Esophagus squamous epithelium (tissue), 5 donors: ENCODE data around the gene NUTF2. TPM values are rescaled to one million over a fixed set of nuclear protein-coding genes. Genes with fewer than 3 reads are reported as not detected.
A peak's percentile ranks its signal among the peaks of the same experiment; 100 is the strongest.

Experiments used
- DNase-seq: peaks from one replicate; lab custom pipeline; 2025; lab: John Stamatoyannopoulos, UW
- H3K27ac ChIP-seq, 4 donors: fragments of 200-600 bp; sonication (generic); one replicate each; pipeline ENCODE4 v1.5.1; 2016 to 2019; ENCODE audit warnings: mild to moderate bottlenecking in 1 of 4
- H3K27me3 ChIP-seq, 4 donors: fragments of 200-600 bp; sonication (generic); 1 replicate in 3 of 4; 2 replicates in 1 of 4; pipeline versions ENCODE4 v1.5.1 to v1.6.0; 2017 to 2021; ENCODE audit warnings: antibody characterized with exemption in 1 of 4
- H3K36me3 ChIP-seq, 3 donors: fragments of 200-600 bp; sonication (generic); one replicate each; pipeline ENCODE4 v1.5.1; 2016 to 2019
- H3K4me1 ChIP-seq, 3 donors: fragments of 200-600 bp; sonication (generic); one replicate each; pipeline ENCODE4 v1.5.1; 2017 to 2019
- H3K4me3 ChIP-seq, 4 donors: fragments of 200-600 bp; sonication (generic); 1 replicate in 3 of 4; 2 replicates in 1 of 4; pipeline ENCODE4 v1.5.1; 2016 to 2019; ENCODE audit warnings: mild to moderate bottlenecking in 2 of 4, moderate library complexity in 1 of 4
- H3K9me3 ChIP-seq, 3 donors: fragments of 200-600 bp; sonication (generic); one replicate each; pipeline ENCODE4 v1.5.1; 2016 to 2019
- POLR2A ChIP-seq, 4 donors: fragments of 450-650 bp; IDR thresholded peaks; one replicate each; pipeline ENCODE4 v1.6.1; 2017; ENCODE audit warnings: antibody characterized with exemption in 4 of 4, mild to moderate bottlenecking in 4 of 4, moderate library complexity in 3 of 4
- WGBS, 2 donors: methylation state at CpG; one replicate each; pipeline ENCODE4 v1.1.5; 2018; 5-methylcytosine and 5-hydroxymethylcytosine counted together
- intact Hi-C: fragments of 100-400 bp; cut with DNase I; formaldehyde crosslinking; loops from one replicate; pipeline ENCODE4 v1.15.0; 2022
- total RNA-seq, 4 donors: library from RNA; depleted of rRNA; stranded (reverse); fragments of >200 nt; gene quantifications; one replicate each; pipeline ENCODE4 v1.1.0, GENCODE V29; 2016
- TF ChIP-seq, protein P1 (sequence below), 6 experiments: fragments of 450-650 bp in 4 of 6; fragments of 200-600 bp in 2 of 6; sonication (generic) in 2 of 6; IDR thresholded peaks; one replicate each; pipeline ENCODE4 v1.5.1; 2016 to 2019; ENCODE audit warnings: antibody characterized with exemption in 6 of 6, mild to moderate bottlenecking in 4 of 6, moderate library complexity in 4 of 6
- donor health status: DM: yes; HTN: yes; CAD: no.

The NUTF2 gene
- total RNA-seq, 4 donors from 2014 or later: 41.4 to 85.1 (median 63.7) TPM

DNA sequence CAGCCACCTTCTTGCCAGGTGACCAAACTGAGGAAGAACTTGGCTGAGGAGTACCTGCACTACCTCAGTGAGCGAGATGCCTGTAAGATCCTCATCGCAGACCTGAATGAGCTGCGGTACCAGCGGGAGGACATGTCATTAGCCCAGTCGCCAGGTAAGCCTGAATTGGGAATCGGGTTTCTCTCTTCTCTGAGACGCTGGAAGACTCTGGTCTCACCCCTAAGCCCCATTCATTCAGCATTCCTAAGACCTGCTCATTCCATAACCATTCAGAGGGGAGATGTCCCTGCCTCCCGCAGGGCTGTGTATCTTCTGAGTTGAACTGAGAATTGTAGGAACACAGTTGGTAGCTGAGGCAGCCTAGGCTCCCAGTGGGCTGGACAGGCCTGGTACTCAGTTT lies 21.6 kb upstream of the NUTF2 start:
- H3K4me3 ChIP-seq: no peak overlapping the region
- intact Hi-C loops: no loop called here
- DNase-seq: no peak
- peaks cover 17 to 43% (median 21%) of the 10 kb centered on the region in 3 donors for H3K36me3 ChIP-seq
- no peak overlapping the region for H3K27ac ChIP-seq
- 80 to 86% methylated on average over 5 to 8 of the region's 8 CpGs for WGBS, 2 donors
- H3K27me3 ChIP-seq: no peaks in the 10 kb centered on the region
- no peaks in the 10 kb centered on the region for H3K9me3 ChIP-seq
- no peaks in the 10 kb centered on the region for H3K4me1 ChIP-seq
- TF ChIP-seq, protein P1, sequence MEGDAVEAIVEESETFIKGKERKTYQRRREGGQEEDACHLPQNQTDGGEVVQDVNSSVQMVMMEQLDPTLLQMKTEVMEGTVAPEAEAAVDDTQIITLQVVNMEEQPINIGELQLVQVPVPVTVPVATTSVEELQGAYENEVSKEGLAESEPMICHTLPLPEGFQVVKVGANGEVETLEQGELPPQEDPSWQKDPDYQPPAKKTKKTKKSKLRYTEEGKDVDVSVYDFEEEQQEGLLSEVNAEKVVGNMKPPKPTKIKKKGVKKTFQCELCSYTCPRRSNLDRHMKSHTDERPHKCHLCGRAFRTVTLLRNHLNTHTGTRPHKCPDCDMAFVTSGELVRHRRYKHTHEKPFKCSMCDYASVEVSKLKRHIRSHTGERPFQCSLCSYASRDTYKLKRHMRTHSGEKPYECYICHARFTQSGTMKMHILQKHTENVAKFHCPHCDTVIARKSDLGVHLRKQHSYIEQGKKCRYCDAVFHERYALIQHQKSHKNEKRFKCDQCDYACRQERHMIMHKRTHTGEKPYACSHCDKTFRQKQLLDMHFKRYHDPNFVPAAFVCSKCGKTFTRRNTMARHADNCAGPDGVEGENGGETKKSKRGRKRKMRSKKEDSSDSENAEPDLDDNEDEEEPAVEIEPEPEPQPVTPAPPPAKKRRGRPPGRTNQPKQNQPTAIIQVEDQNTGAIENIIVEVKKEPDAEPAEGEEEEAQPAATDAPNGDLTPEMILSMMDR (IDR thresholded peaks at IDR 0.05): no peak
- no peak for TF ChIP-seq POLR2A (IDR thresholded peaks at IDR 0.05)

DNA sequence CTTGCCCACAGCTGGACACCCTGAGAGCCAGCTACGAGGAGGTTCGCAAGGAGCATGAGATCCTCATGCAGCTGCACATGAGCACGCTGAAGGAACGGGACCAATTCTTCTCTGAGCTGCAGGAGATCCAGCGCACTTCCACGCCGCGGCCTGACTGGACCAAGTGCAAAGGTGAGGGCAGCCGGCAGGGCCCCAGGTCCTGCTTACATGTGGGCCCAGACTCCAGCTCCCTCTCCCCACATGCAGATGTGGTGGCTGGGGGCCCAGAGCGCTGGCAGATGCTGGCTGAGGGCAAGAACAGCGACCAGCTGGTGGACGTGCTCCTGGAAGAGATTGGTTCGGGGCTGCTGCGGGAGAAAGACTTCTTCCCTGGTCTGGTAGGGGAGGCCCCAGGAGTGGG lies 20.8 kb upstream of the NUTF2 start:
- intact Hi-C loops: no loop called here
- H3K4me3 ChIP-seq: no peak overlapping the region
- no peaks in the 10 kb centered on the region for H3K4me1 ChIP-seq
- H3K27me3 ChIP-seq: no peaks in the 10 kb centered on the region
- no peak overlapping the region for H3K27ac ChIP-seq
- H3K36me3 ChIP-seq: peaks cover 25 to 51% (median 28%) of the 10 kb centered on the region in 3 donors
- no peaks in the 10 kb centered on the region for H3K9me3 ChIP-seq
- TF ChIP-seq, protein P1 (IDR thresholded peaks at IDR 0.05): no peak
- no peak for TF ChIP-seq POLR2A (IDR thresholded peaks at IDR 0.05)
- 88 to 100% methylated on average over 3 to 9 of the region's 14 CpGs for WGBS, 2 donors
- DNase-seq: no peak

DNA sequence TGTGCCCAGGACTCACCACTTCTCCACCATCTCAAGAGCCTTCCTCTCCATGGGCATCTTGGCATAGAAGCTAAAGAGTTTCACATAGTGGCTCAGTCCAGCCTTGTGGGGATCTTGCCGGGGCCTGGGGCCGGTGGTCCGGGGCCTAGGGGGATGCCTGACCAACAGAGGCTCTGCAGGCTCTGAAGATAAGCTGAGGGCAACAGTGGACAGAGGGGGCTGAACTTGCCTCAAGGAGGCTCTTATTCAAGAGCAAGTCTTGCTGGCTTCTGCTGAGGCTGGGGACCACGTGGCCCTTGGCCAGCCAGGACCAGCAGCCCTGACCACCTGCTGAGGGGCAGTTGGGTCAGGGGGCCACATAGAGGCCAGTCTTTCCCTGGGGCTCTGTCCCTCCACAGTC lies 18.1 kb upstream of the NUTF2 start:
- no peak for DNase-seq
- WGBS, 2 donors: no CpG with 5 or more reads among the region's 4 CpGs
- Histone ChIP-seq H3K27me3 (no peaks in the 10 kb centered on the region), H3K4me1 (peaks cover 7 to 14% (median 12%) of the 10 kb centered on the region in 3 donors), H3K9me3 (no peaks in the 10 kb centered on the region), H3K36me3 (peaks cover 29 to 66% (median 39%) of the 10 kb centered on the region in 3 donors), H3K4me3 (no peak overlapping the region), H3K27ac (no peak overlapping the region)
- TF ChIP-seq, protein P1 (IDR thresholded peaks at IDR 0.05): no peak
- TF ChIP-seq POLR2A (IDR thresholded peaks at IDR 0.05): no peak
- intact Hi-C loops: no loop called here

DNA sequence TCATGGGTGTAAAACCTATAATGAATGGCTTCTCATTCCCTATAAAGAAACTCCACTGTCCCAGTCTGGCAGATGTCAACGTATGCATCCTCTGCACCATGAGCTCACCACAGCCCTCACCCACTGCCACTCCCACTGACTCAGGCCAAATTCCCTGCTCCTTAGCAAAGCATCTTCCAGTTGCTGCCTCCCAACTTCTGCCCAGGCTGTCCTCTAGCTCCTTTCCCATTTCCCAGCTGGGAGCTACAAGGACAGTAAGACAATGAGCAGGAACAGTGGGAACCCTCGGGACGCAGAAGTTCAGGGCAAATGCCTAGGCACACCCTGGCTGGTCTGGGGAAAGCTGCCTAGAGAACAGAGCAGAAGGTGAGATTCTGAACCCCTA lies 13.7 kb upstream of the NUTF2 start:
- intact Hi-C loops: no loop called here
- Histone ChIP-seq H3K9me3 (no peaks in the 10 kb centered on the region), H3K27me3 (no peaks in the 10 kb centered on the region), H3K36me3 (peaks cover 29 to 44% (median 39%) of the 10 kb centered on the region in 3 donors), H3K27ac (peak overlapping the region; percentile 78 to 86 (median 83)), H3K4me3 (peak overlapping the region; percentile 56 to 88 (median 73)), H3K4me1 (peaks cover 11 to 42% (median 12%) of the 10 kb centered on the region in 3 donors)
- 0 to 4% methylated on average over 1 to 3 of the region's 3 CpGs for WGBS, 2 donors
- DNase-seq: no peak
- TF ChIP-seq POLR2A (IDR thresholded peaks at IDR 0.05): no peak
- TF ChIP-seq, protein P1 (IDR thresholded peaks at IDR 0.05): no peak

DNA sequence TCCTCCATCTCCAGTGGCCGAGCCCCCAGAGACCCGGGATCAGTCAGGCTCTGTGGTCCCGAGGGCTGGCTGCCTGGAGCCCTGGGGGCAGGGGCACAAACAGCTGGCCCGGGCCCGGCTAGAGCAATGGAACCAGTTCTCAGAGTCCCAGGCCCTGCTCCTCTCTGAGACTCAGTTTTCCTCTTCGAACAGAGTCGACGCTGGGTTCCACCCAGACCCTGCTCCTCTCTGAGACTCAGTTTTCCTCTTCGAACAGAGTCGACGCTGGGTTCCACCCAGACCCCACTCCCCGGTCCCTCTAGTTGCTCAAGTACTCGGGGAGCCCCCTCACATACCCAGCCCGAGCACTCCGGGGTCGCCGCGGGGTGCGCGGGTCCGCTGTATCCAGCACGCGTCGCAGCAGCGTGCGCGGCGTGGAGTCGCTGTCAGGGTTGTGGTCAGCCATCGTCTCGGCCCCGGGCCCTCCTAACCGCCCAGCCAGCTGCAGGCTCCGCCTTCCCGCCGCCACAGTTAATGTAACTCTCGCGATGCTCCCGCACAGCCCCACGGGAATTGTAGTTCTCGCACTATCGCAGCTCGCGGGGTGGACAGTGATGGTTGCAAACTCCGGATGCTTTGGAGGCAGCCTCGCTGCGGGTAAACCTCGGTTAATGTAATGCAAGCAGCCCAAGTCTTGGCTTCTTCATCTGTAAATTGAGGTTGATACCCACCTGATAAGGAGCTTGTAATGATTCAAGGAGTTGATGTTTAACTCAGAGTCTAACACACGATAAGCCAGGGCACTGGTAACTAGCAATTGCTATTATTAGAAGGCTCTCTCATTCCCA lies 13.1 kb upstream of the NUTF2 start:
- Histone ChIP-seq H3K4me1 (peaks cover 11 to 42% (median 12%) of the 10 kb centered on the region in 3 donors), H3K27ac (peak overlapping the region; percentile 78 to 86 (median 83)), H3K27me3 (no peaks in the 10 kb centered on the region), H3K4me3 (peak overlapping the region; percentile 56 to 88 (median 73)), H3K36me3 (peaks cover 26 to 37% (median 33%) of the 10 kb centered on the region in 3 donors), H3K9me3 (no peaks in the 10 kb centered on the region)
- peak; percentile 38 for DNase-seq
- TF ChIP-seq, protein P1 (IDR thresholded peaks at IDR 0.05): no peak
- TF ChIP-seq POLR2A (IDR thresholded peaks at IDR 0.05): peak in 2 of 4 donors; percentile 40 to 73
- WGBS, 2 donors: 0 to 3% methylated on average over 6 to 11 of the region's 49 CpGs
- intact Hi-C loops: no loop called here
